HPDE6-E6E7 (cell line): ENCODE results near the gene ANKRD37.

Experiments used
- DNase-seq: peaks from one replicate; pipeline ENCODE4 v3.0.0; 2011; ENCODE audit warnings: missing footprints; ENCODE audit errors: extremely low spot score

ANKRD37 gene

DNA sequence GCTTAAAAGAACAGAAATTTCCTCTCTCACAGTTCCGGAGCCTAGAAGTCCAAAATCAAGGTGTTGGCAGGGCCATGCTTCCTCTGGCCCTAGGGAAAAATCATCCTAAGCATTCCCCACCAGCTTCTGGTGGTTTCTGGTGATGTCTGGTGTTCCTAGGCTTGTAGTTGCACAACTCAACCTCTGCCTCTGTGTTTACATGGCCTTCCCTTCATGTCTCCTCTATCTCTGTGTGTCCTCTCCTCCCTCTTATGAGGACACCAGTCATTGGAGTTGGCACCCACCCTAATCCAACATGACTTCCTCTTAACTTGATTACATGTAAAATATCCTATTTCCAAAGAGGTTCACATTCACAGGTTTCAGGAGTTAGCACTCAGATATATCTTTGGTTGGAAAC is 16.3 kb upstream of the ANKRD37 start:
- no peak for DNase-seq

- DNase-seq = no peak
Measured at GRCh38 chr4:185381288-185382196, 15.1 kb upstream of the ANKRD37 start.

DNA sequence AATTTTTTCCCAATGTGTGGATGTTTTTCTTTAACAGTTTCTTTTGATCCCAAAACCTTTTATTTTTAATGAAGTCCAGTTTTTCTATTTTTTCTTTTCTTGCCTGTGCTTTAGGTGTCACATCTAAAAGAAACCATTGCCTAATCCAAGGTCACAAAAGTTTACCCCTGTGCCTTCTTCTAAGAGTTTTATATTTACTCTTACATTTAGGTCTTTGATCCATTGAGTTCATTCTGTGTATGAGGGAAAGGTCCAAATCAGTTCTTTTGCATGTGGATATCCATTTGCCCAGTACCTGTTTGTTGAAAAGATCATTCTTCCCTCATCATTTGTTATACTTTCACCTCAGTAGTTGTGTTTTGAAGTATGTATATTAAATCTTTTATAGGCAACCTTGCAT is 13.9 kb upstream of the ANKRD37 start:
- DNase-seq = no peak

- DNase-seq = peak; percentile 44
Measured at GRCh38 chr4:185383451-185383850, 13.2 kb upstream of the ANKRD37 start.

GRCh38 chr4:185384061-185384460 is 12.6 kb upstream of the ANKRD37 start:
- DNase-seq = no peak

DNA sequence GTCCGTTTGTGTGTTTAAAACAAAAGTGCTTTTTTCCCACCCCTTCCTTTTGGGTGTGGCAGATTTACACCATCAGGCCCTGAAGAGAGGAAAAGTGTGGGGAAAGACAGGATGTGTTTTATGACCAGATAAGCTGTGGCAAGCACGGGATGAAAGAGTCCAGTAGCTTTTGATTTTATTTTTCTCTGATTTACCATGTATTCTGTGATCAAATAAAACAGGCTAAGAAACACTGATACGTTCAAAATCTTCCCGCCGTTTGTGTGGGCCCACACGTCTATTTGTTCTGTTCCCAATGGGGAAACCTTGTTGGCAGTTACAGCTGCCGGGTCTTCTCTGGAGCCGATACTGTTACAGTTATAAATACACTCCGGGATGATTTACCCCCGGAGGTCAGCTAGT is 11.7 kb upstream of the ANKRD37 start:
- DNase-seq = no peak

- no peak for DNase-seq
Measured at GRCh38 chr4:185387957-185388356, 8.7 kb upstream of the ANKRD37 start.

DNA sequence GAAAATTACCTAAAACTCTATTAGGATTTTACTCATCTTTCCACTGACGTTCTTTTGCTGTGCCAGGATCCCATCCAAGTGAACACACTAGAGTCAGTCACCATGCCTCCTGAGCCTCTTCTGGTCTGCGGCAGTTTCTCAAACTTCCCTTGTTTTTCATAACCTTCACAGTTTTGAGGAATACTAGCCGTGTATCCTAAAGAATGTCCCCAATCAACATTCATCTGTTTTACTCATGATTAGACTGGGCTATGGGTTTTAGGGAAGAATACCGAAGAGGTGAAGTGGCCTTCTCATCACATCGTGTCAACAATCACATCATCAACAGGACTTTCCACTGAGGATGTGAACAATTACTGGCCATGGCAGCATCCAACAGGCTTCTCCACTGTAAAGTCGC is 5.7 kb upstream of the ANKRD37 start:
- no peak for DNase-seq

DNA sequence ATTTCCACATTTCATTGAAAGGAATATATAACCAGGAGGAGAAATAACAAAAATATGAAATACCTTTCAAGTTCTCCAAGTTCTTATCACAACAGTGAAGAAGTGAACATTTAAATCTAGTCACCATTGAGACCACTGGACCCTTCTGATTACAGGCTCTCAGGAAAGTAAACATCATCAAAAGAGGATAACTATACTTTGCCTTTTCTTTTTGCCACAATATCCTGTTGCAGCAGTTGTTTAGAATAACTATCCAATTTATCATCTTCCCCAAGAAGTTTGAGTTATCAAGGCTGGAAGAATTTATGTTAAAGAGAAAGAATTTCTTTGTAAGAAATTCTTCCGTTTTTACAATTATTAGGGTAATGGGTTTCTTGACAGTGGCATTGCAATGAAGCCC is 4.5 kb upstream of the ANKRD37 start:
- no peak for DNase-seq

DNA sequence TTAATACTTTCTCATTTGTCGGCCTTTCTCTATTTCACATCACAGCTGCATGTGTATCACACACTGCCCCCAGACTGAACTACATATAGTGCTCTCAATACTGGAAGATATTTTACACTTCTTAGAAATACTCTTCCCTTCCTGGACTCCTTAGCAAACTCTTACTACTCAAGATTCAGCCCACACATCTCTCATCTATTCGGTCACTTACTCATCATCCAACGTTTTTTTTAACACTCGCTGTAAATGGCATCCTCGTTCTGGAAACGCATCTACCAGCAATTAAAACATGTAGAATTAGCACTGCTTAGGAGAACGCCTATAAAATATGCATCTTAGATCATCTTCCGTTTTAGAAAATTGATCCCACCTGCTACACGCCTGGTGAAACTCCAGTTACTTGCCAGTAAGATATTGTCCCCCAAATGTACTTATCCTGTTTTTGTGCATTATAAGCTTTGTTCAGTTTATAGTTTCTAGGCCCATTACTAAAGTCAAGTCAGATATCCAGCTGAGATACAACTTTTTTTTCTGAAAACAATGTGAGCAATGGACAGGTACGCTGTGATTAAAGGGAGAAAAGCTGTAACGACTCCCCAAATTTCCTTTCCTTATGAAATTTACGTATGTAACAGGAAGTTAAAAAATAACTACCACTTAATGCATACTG is 1.9 kb upstream of the ANKRD37 start:
- no peak for DNase-seq

DNA sequence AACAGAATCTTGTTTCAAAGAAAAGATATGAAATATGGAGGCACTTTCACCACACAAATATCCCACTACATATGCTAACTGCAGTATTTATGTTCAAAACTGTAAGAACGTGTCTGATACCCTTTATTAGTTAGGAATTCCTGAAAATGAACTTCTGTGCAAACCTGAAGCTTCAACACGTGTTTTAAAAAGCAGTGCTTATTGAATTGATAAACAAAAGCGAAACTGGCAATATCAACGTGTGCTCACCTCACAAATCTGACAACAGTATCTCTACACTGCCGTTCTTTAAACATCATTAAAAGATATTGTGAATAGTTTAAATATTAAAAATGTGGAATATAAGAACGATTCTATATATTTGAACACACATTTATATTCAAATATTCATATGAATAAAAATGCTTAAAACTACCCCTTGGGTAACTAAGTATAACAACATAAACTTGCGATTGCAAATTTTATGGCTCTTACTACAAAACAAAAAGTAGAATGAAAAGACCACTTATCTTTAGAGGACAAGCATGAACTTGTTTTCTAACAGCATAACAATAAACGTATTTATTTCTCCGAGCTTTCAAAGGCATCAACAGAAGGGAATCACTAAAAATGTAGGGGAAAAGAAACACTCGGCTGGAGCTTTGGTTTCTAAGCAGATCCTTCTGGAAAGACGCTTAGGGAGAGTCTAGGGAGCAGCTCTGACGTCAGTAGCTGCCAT is 1.2 kb upstream of the ANKRD37 start, which contains the start of gene LRP2BP:
Gene LRP2BP (minus strand): TSS at position 687 of the 718 bp plus-strand sequence. CDS start 17,738 bp downstream, outside the sequence.
- DNase-seq = no peak

DNA sequence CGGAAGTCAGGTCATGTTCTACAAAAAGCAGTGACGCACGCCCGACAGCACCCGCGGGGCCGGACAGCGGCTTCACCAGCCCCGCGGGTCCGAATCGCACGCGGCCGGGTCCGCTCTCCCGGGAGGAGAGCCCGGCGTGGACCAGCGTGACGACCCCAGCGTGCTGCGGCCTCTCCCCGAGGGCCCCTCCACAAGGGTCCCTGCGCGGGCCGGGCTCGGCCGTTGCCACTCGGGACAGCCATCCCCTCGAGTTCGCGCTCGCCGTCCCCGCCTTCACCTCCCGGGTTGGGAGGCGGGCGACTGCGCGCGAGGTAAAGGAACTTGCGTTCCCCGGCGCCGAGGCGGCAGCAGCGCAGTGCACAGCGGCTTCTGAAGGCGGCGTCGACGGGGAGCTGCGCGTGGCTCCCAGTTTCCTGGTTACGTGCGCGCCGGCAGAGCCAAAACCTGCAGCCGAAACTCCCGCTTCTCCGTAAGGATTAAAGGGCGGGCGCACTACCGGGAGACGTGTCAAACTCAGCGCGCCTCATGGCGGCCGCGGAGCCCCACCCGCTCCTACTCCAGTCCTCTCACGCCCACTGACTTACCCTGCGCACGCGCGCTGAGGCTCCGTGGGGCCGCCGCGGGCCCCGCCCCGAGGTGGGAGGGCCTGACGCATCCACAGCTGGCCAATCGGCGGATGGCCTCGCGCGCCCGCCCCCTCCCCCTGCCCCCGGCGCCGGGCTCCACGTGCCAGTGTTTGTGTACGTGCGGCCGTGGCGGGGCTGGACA is 501 bp upstream of the ANKRD37 start:
- peak; percentile 90 for DNase-seq

DNA sequence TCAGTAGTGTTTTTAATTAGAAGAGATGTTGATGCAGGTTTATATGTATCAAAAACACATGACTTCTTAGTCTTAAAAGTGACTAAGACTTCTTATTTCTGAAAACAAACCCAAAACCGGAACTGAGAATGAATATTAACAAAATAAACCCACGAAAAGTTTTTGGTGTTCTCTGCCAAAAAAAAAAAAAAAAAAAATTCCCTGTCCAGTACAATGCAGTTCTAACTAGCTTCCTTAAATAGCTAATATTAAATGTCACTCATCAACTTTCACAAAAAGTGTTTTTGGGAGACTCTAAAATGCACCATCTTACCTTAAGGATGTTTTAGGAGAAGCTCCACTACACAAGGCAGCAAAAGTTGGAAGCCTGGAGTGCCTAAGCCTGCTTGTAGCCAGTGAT is 2.0 kb downstream of the ANKRD37 start:
- no peak for DNase-seq

- DNase-seq = no peak
Measured at GRCh38 chr4:185399466-185399865, 2.8 kb downstream of the ANKRD37 start.

- DNase-seq = no peak
Measured at GRCh38 chr4:185404031-185404430, 7.4 kb downstream of the ANKRD37 start.

DNA sequence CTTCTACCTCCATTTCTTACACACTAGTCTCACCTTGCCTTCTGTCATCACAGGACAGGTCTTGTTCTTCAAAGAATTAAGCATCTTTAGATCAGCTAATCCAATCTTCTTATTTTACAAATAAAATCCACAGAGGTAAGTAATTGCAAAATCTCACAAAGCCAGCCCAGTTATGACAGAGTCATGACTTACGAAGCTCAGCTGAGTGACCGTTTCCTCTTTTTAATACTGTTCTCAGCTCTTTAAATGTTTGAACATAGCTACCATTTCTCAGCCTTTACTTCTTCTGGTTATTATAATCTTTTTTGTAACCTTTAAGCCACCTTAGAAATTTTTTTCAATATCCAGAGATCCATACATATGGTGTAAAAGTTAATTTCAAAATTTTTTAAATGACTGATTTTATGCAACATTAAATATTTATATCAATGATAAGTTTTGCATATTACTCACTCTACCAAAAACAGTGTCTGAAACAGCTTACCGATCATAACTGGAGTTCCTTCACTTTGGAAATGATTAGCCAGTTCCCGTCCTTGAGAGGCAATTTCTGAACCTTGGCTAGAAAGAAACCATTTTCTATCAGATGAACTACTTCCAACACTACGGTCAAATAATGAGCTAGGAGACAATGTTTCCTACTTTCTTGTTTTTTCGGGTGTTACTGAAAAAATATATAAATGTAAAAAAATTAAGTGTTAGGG is 8.8 kb downstream of the ANKRD37 start:
- no peak for DNase-seq

DNA sequence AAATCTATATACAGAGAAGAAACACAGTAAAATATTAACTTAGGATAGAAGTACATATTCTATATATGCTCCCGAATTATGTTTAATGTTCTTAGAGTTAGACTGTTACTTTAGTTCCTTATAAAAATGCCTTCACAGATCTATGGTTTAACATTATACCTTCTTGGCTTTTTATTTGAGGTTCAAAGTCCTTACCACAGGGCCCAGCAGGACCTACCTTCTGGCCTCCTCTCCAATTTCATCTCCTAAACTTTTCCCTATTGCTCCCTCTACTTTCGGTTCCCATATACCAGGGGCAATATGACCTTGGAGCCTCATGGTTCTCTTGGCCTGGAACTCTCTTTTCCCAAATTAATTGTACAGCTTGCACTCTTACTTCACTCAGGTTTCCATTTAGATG is 11.8 kb downstream of the ANKRD37 start:
- DNase-seq = no peak

DNA sequence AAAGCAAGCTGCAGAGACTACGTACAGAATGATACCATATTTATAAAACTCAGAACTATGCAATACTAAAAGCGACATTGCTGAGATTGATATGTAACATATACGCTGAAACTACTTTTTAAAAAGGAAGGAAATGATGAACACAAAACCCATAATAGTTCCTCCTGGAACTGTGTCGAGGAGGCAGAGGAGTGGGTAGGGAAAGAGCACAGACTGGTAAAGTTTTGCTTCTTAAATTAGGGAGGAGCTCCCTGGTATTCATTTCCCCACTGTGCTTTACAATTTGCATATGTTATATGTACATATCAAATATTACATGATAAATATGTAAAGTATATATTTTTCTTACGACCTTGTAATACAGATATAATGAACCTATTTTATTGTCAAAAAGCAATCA is 15.2 kb downstream of the ANKRD37 start:
- no peak for DNase-seq

DNA sequence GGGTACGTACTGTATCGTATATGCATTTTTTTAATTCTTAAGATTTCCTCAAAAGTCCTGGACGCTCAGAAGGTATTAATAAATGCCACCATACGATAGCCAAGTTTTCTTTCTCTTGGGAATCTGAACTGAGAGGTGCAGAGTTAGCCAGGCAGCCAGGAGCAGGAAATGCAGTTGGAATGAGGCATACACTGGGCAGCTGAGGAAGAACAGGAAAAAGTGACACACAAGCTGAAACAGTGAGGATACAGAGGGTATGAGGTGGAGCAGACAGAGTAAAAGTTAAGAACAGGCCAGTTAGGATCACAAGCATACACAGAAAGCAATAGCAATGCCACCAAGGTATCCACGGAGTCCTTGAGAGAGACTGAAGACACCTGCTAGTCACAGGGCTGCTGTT is 15.8 kb downstream of the ANKRD37 start:
- no peak for DNase-seq

- no peak for DNase-seq
Measured at GRCh38 chr4:185416955-185417354, 20.3 kb downstream of the ANKRD37 start.
